ENCODE results near the gene RAPGEF2.
A peak's percentile ranks its signal among the peaks of the same experiment; 100 is the strongest.
"Not testable (repeated sequence)": the region's sequence is repeated elsewhere in the genome, so short reads cannot be mapped to it uniquely, and the experiment has no call there.

Gene RAPGEF2

GRCh38 chr4:159158083-159158617 is 55.3 kb downstream of the RAPGEF2 start:
- no peak for DNase-seq (ENCODE audit: extremely low read depth in 1 of 2, low read depth in 1 of 2)

DNA sequence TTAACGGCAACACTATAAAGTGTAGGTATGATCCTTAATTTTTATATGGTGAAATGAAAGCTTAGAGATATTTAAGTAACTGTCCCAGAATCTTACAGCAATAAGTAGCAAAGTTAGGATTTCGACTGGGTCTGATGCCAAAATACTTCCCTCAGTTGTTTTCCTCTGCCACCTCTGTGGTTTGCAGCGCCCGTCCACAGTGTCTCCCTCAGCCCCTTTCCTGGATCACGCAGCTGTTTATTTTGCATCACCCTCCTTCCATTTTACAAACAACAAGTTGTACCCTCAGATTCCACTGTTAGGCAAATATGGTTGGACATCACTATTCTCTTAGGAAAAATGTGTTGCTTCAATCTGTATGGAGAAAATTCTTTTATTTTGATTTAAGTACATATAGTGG is 56.1 kb downstream of the RAPGEF2 start:
- no peak for DNase-seq (ENCODE audit: extremely low read depth in 1 of 2, low read depth in 1 of 2)

GRCh38 chr4:159159611-159160010 is 56.7 kb downstream of the RAPGEF2 start:
- no peak for DNase-seq (ENCODE audit: extremely low read depth in 1 of 2, low read depth in 1 of 2)

DNA sequence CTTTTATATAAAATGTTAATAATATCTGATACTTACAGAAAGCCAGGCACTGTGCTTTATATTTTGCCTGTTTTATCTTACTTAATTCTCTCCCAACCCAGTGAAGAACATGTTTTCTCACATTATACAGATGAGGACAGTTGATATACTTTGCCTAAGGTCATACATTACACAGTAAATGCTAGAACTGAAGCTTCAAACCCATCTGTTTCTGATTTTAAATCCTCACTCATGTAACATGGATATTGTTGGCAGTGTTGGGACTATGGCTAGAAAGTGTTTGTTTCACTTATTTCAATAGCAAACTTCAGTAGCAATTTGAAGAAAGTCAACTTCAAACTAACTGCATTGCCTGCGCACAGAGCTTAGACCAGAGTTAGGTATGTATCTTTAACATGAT is 57.4 kb downstream of the RAPGEF2 start:
- no peak for DNase-seq (ENCODE audit: extremely low read depth in 1 of 2, low read depth in 1 of 2)

GRCh38 chr4:159161436-159161835 is 58.6 kb downstream of the RAPGEF2 start:
- DNase-seq (ENCODE audit: extremely low read depth in 1 of 2, low read depth in 1 of 2), result not testable (repeated sequence)

DNA sequence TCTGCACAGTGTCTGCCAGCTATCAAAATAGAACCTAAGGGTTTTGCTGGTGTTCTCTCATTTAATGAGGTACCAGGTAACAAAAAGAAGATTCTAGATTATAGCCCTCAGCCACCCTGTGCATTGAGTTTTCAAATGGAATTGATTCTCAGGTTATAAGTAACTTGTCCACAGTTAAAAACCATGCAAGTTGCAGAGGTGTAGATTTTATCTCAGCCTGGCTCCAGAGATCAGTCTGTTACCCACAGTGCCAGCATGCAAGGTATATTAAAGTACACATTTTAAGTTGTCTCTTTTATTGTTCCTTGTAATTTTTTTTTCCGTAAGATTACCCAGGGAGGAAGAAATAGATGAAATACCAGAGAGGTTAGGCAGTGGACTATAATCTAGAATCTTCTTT is 59.7 kb downstream of the RAPGEF2 start:
- no peak for DNase-seq (ENCODE audit: extremely low read depth in 1 of 2, low read depth in 1 of 2)

- no peak for DNase-seq (ENCODE audit: extremely low read depth in 1 of 2, low read depth in 1 of 2)
These were observed 60.6 kb downstream of the RAPGEF2 start for GRCh38 chr4:159163521-159163920.

- no peak for DNase-seq (ENCODE audit: extremely low read depth in 1 of 2, low read depth in 1 of 2)
These were observed 66.8 kb downstream of the RAPGEF2 start for GRCh38 chr4:159169404-159170302.

DNA sequence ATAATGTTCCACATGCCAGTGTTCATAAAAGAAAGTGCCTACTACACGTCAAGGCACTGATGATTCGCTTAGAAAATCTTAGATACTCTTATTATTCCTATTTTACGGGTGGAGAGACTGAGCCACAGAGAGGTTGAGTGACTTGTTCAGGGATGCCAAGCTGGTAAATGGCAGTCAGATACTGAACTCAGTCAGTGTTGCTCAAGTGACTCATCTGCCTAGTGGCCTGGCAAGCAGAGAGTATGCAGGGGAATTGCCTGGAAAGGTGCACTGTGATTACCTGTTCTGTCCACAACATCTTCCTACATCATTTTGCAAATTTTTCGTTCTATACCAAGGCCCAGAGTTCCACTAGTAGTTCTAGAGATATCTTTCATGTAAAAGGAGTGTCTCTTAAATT is 68.4 kb downstream of the RAPGEF2 start:
- no peak for DNase-seq (ENCODE audit: extremely low read depth in 1 of 2, low read depth in 1 of 2)

DNA sequence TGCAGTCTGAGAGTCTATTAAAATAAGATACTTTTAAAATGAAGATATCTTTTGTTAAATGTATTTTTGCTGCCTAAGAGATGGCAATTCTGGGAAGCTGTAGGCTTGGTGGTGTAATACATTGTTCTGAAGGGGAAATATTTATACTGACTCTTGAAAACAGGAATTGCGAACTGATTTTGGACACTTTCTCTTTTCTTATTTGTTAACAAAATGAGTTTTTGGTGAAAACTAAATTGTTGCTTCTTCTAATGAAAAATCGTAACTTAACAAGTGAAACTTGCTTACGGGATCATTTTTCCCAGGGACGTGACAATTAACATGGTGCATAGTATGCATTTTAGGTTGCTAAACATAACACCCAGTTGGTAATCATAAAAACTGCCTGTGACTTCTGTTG is 71.0 kb downstream of the RAPGEF2 start:
- no peak for DNase-seq (ENCODE audit: extremely low read depth in 1 of 2, low read depth in 1 of 2)

DNA sequence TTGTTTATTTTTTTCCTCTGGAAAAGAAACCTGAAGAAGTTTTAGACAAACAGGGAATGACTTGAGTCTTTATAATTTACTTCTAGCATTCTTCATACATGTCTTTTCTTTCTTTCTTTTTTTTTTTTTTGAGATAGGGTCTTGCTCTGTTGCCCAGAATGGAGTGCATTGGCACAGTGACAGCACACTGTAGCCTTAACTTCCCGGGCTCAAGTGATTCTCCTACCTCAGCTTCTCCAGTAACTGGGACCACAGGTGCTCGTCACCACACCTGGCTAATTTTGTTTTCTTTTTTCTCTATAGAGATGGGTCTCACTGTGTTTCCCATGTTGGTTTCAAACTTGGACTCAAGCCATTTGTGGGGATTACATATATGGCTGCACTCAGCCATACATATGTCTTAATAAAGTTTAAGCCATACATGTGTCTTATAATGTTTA is 71.8 kb downstream of the RAPGEF2 start:
- DNase-seq (ENCODE audit: extremely low read depth in 1 of 2, low read depth in 1 of 2), result no peak

DNA sequence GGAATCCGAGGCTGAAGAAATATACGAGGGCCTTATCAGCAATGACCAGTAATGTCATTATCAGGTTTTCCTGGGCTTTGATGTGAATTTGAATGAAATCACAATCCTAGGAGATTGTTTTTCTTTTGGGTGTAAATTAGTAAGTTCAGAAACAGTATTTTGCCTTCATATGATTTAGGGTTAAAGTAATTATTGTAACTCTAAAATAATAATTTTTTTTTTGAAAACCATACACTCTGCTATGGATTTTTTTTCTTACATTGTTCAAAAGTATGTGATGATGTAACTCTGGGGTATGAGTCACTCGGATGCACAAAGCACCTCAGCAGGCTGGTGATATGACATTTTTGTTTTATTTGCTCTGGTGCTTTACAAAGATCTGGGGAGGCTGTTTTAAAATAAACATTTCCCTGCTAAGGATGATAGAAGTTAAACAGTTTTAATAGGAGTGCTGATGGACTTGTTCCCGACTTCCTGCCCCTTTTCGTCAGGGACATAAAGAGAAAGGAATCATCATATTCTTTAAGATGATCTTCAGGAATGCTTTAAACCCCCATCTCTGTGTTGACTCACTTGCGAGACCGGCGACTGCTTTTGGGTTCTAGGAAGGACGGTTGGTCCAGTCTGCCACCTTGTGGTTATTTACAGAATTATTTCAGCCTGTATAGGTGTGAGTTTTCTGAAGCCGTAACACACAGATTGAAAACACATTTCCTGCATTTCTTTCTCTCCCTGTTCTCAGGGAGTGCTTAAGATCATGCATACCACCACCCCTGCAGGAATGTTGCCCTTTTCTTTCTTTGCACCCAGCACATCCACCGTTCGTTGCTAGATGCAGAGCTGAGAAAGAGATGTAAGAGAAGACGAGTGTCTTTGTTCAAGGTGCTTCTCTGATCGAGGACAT is 72.5 kb downstream of the RAPGEF2 start:
- peak; percentile 7 to 25 for DNase-seq (ENCODE audit: extremely low read depth in 1 of 2, low read depth in 1 of 2)

GRCh38 chr4:159175989-159176375 is 73.1 kb downstream of the RAPGEF2 start:
- DNase-seq (ENCODE audit: extremely low read depth in 1 of 2, low read depth in 1 of 2), result no peak

GRCh38 chr4:159177265-159178150 is 74.6 kb downstream of the RAPGEF2 start:
- no peak for DNase-seq (ENCODE audit: extremely low read depth in 1 of 2, low read depth in 1 of 2)

- no peak for DNase-seq (ENCODE audit: extremely low read depth in 1 of 2, low read depth in 1 of 2)
These were observed 75.3 kb downstream of the RAPGEF2 start for GRCh38 chr4:159178151-159178546.

DNA sequence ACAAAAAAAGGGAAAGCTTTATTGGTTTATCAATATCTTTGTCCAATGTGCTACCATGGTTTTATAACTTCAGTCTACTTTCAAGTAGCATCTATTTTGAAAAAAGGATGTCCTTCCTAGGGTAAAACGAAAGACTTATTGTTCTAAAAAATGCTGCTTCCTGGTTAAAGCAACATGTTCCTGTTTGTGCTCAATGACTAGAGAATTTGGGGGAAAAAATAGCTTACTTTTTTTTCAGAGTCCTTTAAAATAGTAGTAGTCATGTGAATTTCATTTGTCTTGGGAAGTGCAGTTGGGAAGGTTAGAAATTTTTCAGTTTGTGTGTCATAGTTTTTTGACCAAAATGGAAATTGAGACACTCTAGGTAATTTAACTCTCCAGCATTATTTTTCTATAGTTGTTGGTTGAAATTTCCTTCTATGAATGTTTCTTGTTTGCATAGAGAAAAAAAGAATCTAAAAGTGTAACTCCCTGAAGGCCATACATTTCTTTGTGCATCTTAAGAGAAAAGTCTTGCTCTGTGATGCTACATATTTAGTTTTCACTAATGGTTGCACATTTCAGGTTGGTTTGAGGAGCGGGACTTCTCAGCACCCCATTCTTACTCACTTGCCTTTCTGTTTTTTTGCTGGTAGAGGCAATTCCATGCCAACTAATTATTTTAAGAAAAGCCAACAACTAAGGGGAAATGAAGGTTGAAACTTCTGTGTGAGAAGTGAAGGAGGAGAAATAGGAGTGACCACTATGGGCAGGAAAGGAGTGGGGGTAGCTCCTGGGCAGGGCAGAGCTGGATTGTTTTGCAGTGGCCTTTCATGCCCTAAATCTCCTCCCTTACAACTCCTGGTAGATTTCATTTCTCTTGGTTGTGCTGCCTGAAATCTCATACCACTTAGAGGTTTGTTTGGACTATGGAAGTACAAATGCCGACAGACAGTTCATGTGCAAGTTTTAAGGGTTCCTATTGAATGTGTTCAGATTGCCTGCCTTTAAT is 76.4 kb downstream of the RAPGEF2 start:
- DNase-seq (ENCODE audit: extremely low read depth in 1 of 2, low read depth in 1 of 2), result no peak

- not testable (repeated sequence) for DNase-seq (ENCODE audit: extremely low read depth in 1 of 2, low read depth in 1 of 2)
These were observed 81.2 kb downstream of the RAPGEF2 start for GRCh38 chr4:159183885-159184605.

DNA sequence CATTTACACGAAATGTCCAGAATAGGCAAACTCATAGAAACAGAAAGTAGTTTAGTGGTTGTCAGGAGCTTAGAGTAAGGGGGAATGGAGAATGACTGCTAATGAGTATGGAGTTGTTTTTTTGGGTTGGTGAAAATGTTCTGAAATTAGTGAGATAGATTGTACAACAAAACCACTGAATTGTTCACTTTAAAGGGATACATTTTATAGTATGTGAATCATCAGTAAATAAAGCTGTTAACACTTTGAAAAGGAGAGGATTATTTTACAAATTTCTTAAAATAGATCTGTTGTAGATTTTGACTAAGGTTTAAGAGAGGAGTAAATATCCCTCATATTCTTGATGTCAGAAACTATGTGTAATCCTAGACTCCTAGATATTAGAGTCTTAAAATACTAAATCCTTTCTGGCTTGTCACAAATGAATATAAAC is 82.7 kb downstream of the RAPGEF2 start:
- no peak for DNase-seq (ENCODE audit: extremely low read depth in 1 of 2, low read depth in 1 of 2)

GRCh38 chr4:159188646-159189045 is 85.8 kb downstream of the RAPGEF2 start:
- no peak for DNase-seq (ENCODE audit: extremely low read depth in 1 of 2, low read depth in 1 of 2)

Data from activated CD8-positive, alpha-beta memory T cell treated with anti-CD3 and anti-CD28 coated beads for 1 hour (primary cell).